Measurements from ENCODE around the gene TGIF2.

- TF ChIP-seq CTCF (IDR thresholded peaks at IDR 0.05; ENCODE audit: low read length), result no peak
- no peak for TF ChIP-seq EZH2phosphoT487 (IDR thresholded peaks at IDR 0.05; ENCODE audit: low read length)
- TF ChIP-seq EZH2 (optimal IDR thresholded peaks at IDR 0.05; ENCODE audit: low read depth, low read length), result no peak
These were observed 35.2 kb upstream of the TGIF2 start for GRCh38 chr20:36538026-36538722.

Data from MM.1S (cell line).